ENCODE measurements around the gene MAGED4.
"Not testable (repeated sequence)": the region's sequence is repeated elsewhere in the genome, so short reads cannot be mapped to it uniquely, and the experiment has no call there.

MAGED4 gene, protein sequence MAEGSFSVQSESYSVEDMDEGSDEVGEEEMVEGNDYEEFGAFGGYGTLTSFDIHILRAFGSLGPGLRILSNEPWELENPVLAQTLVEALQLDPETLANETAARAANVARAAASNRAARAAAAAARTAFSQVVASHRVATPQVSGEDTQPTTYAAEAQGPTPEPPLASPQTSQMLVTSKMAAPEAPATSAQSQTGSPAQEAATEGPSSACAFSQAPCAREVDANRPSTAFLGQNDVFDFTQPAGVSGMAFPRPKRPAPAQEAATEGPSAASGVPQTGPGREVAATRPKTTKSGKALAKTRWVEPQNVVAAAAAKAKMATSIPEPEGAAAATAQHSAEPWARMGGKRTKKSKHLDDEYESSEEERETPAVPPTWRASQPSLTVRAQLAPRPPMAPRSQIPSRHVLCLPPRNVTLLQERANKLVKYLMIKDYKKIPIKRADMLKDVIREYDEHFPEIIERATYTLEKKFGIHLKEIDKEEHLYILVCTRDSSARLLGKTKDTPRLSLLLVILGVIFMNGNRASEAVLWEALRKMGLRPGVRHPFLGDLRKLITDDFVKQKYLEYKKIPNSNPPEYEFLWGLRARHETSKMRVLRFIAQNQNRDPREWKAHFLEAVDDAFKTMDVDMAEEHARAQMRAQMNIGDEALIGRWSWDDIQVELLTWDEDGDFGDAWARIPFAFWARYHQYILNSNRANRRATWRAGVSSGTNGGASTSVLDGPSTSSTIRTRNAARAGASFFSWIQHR

DNA sequence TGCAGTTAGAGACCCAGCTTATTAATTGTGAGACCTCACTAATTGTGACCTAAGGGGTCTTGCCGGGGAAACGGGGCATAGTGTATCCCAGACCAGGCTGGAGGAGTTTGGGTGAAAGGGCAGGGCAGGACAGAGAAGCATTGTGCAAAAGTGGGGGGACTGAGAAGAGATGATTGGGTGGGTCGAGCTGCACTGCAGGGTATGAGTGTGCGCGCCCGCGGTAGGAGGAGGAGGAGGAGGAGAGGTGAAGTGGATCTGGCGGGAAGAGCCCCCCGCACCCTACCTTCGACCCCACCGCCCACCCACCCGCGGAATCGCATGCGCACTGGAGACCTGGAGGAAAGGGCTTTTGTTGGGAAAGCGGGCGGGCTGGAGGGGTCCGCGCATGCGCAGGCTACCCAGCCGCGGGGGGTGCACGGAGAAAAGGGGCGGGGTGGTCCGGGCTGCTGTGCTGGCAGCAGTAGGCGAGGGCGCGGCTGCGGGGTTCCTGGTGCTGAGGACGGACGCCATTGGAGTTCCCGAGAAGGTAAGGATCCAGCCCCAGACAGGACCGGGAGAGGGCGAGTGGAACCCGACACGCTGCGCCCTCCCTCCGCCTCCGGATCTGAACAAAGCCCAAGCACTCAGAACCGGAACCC is at the start of gene MAGED4:
Gene MAGED4, plus strand, starts transcription at position 449 of the 638 bp plus-strand sequence. CDS start 1,035 bp downstream, outside the sequence.
- DNase-seq (ENCODE audit: low spot score), result not testable (repeated sequence)

DNA sequence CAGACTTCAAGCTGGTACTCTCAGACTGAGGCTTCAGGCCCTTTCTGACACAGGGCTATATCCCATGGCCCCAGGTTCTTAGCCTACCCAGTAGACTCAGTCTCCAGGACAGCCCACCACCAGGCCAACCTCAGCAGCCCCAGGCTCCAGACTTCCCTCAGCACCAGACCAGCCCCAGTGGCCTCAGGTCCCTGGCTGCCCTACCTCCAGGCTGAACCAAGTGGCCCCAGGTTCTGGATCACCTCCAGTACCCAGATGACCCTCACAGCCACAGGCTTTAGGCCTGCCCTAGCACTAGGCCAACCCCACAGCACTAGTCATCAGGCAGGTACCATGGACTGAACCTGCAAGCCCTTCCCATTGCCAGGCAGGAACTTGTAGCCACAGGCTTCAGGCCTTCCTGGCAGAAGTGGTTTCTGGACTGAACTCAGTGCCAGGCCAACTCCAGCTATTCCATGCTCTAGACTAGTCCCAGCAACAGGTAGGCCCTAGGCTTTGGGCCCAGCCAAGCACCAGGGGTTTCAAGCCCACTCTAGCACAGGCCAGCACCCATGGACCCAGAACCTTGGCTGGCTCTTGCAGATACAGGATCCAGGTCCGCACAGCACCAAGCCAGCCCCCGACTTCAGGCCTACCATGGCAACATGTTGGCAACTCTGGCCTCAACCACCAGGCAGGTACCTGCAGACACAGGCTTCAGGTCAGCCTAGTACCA is 45.7 kb upstream of the MAGED4 start:
- no peak for DNase-seq (ENCODE audit: low spot score)

DNA sequence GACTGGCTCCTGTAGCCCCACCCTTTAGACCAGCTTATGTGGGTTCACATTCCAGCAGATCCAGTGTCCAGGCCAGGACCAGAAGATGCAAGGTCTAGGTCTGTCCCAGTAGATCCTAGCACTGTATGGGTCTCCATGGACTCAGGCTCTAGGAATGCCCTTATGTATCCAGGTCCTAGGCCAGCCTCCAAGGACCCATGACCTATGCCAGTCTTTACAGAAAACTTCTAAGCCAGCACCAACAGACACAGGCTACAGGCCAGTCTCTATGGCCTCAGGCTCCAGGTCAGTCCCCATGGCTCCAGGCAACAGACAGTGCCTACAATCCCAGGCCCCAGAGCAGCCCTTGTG is 45.2 kb upstream of the MAGED4 start:
- DNase-seq (ENCODE audit: low spot score), result no peak

DNA sequence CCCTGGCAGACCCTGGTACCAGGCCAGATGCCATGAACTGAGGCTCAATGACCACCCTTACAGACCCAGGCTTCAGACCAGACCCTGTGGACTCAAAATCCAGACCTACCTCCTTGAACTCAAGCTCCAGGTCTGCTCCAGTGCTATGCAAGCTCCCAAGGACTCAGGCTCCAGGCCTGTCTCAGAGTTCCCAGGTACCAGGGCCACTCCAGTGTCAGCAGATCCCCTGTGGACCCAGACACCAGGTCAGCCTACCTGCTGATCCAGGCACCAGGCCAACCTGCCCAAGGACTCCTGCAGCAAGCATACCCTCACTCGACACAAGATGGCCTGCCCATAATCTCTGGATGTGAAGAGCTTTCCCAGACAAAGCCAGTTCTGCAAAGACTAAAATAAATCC is 44.7 kb upstream of the MAGED4 start:
- DNase-seq (ENCODE audit: low spot score), result no peak

DNA sequence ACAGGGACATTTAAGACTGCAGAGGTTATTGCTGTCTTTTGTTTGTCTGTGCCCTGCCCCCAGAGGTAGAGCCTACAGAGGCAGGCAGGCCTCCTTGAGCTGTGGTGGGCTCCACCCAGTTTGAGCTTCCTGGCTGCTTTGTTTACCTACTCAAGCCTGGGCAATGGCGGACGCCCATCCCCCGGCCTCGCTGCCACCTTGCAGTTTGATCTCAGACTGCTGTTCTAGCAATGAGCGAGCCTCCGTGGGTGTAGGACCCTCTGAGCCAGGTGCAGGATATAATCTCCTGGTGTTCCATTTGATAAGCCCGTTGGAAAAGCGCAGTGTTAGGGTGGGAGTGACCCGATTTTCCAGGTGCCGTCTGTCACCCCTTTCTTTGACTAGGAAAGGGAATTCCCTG is 34.0 kb upstream of the MAGED4 start:
- not testable (repeated sequence) for DNase-seq (ENCODE audit: low spot score)

DNA sequence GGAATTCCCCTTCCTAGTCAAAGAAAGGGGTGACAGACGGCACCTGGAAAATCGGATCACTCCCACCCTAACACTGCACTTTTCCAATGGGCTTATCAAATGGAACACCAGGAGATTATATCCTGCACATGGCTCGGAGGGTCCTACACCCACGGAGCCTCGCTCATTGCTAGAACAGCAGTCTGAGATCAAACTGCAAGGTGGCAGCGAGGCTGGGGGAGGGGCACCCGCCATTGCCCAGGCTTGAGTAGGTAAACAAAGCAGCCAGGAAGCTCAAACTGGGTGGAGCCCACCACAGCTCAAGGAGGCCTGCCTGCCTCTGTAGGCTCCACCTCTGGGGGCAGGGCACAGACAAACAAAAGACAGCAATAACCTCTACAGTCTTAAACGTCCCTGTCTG is 24.5 kb upstream of the MAGED4 start:
- DNase-seq (ENCODE audit: low spot score), result not testable (repeated sequence)

DNA sequence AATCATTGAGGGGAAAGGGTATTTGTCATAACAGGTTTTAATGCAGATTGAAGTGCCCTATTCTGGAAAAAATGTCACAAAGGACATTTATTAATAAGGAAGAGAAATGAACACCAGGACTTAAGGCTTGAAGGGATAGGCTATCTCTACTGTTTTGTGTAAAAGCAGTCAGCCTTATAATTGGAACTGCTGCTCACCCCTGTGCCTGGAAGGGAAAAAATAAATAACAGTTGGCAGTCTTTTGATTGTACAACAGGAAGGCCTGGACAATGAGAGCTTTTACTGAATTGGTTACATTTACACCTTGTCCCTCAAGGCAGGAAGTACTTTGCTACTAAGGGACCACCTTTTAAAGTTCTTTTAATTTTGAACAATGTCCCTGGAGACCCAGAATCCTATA is 17.8 kb upstream of the MAGED4 start:
- no peak for DNase-seq (ENCODE audit: low spot score)

DNA sequence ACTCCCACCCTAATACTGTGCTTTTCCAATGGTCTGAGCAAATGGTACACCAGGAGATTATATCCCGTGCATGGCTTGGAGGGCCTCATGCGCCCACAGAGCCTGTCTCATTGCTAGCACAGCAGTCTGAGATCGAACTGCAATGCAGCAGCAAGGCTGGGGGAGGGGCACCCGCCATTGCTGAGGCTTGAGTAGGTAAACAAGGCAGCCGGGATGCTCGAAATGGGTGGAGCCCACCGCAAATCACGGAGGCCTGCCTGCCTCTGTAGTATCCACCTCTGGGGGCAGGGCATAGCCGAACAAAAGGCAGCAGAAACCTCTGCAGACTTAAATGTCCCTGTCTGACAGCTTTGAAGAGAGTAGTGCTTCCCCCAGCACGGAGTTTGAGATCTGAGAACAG is 13.6 kb upstream of the MAGED4 start:
- DNase-seq (ENCODE audit: low spot score), result not testable (repeated sequence)

DNA sequence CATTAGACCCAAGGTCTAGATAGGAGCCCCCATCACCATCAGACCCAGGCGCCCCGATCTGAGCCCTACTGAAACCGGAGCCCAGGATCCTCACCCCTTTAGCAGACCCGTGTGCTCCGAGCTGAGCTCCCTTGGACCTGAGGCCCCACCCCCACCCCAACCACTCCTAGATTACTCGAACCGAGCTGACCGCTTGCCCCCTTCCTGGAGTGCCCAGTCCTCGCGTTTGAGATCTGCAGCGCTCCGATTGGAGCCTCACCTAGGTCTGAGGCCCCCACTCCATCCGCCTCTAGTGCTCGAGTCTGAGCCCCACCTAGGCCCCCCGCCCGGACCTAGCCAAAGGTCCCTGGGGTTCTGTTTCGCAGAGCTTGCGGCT is 378 bp downstream of the MAGED4 start:
- DNase-seq (ENCODE audit: low spot score), result not testable (repeated sequence)

DNA sequence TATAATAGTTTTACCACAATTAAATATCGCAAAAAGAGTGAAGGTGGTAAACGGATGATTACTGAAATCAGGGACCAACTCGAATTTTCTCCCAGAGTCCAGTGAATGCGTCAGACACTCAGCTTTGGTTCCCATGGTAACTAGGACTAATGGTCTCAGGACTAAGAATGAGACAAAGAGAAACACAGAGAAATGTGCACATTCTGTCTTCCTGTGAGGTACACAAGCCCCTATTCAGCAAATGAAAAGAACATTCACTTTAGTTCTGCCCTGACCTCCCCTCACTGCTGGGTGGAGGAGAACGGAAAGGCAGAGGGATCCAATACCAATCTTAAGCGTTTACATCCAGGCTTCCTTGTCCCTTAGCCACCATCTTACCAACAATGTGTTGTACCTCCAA is 26.7 kb downstream of the MAGED4 start:
- not testable (repeated sequence) for DNase-seq (ENCODE audit: low spot score)

DNA sequence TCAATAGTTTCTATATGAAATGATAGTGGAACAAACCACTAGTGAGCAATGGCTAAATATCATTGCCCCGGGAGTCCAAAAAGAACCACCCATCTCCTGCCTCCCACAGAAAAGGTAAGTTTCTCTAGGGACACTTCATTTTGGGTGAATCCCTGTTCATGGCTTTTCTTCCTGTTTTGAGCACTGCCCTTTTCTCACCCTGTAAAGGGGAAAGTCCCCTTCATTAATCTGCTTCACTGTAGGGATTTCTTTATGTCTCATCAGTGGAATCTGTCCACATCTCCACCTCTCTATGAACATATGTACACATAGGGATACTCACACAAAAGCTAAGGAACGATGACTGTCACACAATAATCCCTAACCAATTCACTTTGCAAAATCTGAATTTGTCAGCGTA is 28.6 kb downstream of the MAGED4 start:
- DNase-seq (ENCODE audit: low spot score), result no peak

DNA sequence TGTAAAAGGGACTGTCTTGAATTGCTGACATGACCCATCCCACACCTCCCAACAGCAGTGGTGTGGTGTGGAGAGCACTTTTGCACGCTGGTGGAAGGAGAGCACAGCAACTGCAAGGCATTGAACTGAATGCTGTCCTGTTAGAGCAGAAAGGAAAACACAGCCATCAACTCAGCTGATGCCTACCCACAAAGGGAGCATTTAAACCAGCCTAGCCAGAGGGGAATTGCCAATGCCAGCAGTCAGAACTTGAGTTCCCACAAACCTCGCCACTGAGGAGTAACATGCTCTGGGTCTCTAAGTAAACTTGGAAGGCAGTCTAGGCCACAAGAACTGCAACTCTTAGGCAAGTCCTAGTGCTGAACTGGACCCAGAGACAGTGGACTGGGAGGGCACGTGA is 31.9 kb downstream of the MAGED4 start:
- DNase-seq (ENCODE audit: low spot score), result no peak

DNA sequence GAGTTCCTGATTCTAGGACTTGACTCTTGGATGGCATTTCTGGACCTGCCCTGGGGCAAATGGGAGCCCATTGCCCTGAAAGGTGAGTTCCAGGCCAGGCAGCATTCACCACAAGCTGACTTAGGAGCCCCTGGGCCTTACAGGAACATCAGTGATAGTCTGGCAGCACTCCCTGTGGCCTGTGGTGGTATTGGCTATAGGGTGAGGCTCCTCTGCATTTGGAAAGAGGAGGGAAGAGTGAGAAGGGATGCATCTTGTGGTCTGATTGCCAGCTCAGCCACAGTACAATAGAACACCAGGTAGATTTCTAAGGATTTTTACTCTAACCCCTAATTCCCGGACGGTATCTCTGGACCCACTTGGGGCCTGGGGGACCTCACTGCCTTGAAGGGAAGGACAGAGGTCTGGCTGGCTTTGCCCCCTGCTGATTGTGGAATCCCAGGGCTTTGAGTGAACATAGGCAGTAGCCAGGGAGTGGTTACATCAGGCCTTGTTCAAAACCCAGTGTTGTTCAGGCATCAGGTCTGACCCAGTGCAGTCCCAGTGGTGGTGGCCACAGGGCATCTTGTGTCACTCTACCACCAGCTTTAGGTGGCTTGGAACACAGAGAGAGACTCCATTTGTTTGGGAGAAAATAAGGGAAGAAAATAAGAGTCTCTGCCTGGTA is 32.9 kb downstream of the MAGED4 start:
- DNase-seq (ENCODE audit: low spot score), result no peak

DNA sequence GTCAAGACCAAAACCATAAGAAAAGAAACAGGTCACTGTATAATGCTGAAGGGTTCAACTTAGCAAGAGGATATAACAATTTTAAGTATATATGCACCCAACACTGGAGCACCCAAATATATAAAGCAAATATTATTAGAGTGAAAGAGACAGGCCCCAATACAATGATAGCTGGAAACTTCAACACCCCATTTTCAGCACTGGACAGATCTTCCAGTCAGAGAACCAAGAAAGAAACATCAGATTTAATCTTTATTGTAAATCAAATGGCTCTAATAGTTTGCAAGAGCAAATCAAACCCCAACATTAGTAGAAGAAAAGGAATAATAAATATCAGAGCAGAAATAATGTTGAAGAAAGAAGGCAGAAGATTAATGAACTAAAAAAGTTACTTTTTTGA is 36.2 kb downstream of the MAGED4 start:
- DNase-seq (ENCODE audit: low spot score), result no peak
